ENCODE results near the gene PTPRCAP. TPM values are rescaled to one million over a fixed set of nuclear protein-coding genes. Genes with fewer than 3 reads are reported as not detected.

PTPRCAP gene
- total and polyA plus RNA-seq, 9 of the 15 experiments (the other 6 are each of a cell fraction or from before 2014, with no cell fraction given): 0.22 to 2.0 (median 1.1) TPM; not detected in 4

GRCh38 chr11:67464411-67465188 lies 27.1 kb upstream of the PTPRCAP start (continued):
- TF ChIP-seq EGR1 (conservative IDR thresholded peaks at IDR 0.05) (peak; percentile 74), MYC (IDR thresholded peaks at IDR 0.05; ENCODE audit: low read depth, low read length) (0 out of 2 replicates have a peak, but pooled peaks have one; percentile 7), MYC (CRISPR knock-in tag; IDR thresholded peaks at IDR 0.05; ENCODE audit: borderline replicate concordance, low read depth) (no peak), CC2D1A (IDR thresholded peaks at IDR 0.05) (peak; percentile 32; the same call in 1 of the 2 replicates), ZNF639 (CRISPR knock-in tag; conservative IDR thresholded peaks at IDR 0.05 in 1 of 2, IDR thresholded peaks at IDR 0.05 in 1 of 2) (0 out of 4 replicates have a peak, but pooled peaks of 1 of the 2 experiments have one; percentile 16), RAD51 (IDR thresholded peaks at IDR 0.05; ENCODE audit: borderline replicate concordance, low read depth) (peak; percentile 97), RUNX1 (IDR thresholded peaks at IDR 0.05; ENCODE audit: low read depth) (no peak), TOE1 (IDR thresholded peaks at IDR 0.05; ENCODE audit: borderline replicate concordance) (peak; percentile 99), TOE1 (CRISPR knock-in tag; IDR thresholded peaks at IDR 0.05; ENCODE audit: borderline replicate concordance, low read depth) (no peak), SIRT6 (IDR thresholded peaks at IDR 0.05; ENCODE audit: low read depth, low read length) (no peak), SMARCA4 (IDR thresholded peaks at IDR 0.05) (no peak), ZNF408 (CRISPR knock-in tag; IDR thresholded peaks at IDR 0.05; ENCODE audit: low read depth) (no peak), BRF1 (IDR thresholded peaks at IDR 0.05; ENCODE audit: borderline replicate concordance, extremely low read depth, insufficient read length) (no peak), TEAD4 (IDR thresholded peaks at IDR 0.05; ENCODE audit: low read length) (no peak), TEAD4 (CRISPR knock-in tag; IDR thresholded peaks at IDR 0.05; ENCODE audit: borderline replicate concordance) (no peak), POLR2AphosphoS5 (IDR thresholded peaks at IDR 0.05; ENCODE audit: control insufficient read depth, insufficient read depth, low read depth, low read length) (peak; percentile 79)
- TF ChIP-seq, protein P1, sequence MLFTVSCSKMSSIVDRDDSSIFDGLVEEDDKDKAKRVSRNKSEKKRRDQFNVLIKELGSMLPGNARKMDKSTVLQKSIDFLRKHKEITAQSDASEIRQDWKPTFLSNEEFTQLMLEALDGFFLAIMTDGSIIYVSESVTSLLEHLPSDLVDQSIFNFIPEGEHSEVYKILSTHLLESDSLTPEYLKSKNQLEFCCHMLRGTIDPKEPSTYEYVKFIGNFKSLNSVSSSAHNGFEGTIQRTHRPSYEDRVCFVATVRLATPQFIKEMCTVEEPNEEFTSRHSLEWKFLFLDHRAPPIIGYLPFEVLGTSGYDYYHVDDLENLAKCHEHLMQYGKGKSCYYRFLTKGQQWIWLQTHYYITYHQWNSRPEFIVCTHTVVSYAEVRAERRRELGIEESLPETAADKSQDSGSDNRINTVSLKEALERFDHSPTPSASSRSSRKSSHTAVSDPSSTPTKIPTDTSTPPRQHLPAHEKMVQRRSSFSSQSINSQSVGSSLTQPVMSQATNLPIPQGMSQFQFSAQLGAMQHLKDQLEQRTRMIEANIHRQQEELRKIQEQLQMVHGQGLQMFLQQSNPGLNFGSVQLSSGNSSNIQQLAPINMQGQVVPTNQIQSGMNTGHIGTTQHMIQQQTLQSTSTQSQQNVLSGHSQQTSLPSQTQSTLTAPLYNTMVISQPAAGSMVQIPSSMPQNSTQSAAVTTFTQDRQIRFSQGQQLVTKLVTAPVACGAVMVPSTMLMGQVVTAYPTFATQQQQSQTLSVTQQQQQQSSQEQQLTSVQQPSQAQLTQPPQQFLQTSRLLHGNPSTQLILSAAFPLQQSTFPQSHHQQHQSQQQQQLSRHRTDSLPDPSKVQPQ (CRISPR knock-in tag; IDR thresholded peaks at IDR 0.05; ENCODE audit: borderline replicate concordance): no peak
- TF ChIP-seq, protein P2, sequence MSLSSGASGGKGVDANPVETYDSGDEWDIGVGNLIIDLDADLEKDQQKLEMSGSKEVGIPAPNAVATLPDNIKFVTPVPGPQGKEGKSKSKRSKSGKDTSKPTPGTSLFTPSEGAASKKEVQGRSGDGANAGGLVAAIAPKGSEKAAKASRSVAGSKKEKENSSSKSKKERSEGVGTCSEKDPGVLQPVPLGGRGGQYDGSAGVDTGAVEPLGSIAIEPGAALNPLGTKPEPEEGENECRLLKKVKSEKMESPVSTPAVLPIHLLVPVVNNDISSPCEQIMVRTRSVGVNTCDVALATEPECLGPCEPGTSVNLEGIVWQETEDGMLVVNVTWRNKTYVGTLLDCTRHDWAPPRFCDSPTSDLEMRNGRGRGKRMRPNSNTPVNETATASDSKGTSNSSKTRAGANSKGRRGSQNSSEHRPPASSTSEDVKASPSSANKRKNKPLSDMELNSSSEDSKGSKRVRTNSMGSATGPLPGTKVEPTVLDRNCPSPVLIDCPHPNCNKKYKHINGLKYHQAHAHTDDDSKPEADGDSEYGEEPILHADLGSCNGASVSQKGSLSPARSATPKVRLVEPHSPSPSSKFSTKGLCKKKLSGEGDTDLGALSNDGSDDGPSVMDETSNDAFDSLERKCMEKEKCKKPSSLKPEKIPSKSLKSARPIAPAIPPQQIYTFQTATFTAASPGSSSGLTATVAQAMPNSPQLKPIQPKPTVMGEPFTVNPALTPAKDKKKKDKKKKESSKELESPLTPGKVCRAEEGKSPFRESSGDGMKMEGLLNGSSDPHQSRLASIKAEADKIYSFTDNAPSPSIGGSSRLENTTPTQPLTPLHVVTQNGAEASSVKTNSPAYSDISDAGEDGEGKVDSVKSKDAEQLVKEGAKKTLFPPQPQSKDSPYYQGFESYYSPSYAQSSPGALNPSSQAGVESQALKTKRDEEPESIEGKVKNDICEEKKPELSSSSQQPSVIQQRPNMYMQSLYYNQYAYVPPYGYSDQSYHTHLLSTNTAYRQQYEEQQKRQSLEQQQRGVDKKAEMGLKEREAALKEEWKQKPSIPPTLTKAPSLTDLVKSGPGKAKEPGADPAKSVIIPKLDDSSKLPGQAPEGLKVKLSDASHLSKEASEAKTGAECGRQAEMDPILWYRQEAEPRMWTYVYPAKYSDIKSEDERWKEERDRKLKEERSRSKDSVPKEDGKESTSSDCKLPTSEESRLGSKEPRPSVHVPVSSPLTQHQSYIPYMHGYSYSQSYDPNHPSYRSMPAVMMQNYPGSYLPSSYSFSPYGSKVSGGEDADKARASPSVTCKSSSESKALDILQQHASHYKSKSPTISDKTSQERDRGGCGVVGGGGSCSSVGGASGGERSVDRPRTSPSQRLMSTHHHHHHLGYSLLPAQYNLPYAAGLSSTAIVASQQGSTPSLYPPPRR (CRISPR knock-in tag; IDR thresholded peaks at IDR 0.05; ENCODE audit: borderline replicate concordance): peak; percentile 49; the same call in 1 of the 2 replicates
